GM18907 (cell line): ENCODE measurements around the gene RLBP1.

ENCODE experiments used
- ATAC-seq: cut with Tn5 transposase; IDR thresholded peaks from one replicate; pipeline ENCODE4 v1.9.1; 2021; ENCODE audit warnings: mild to moderate bottlenecking, moderate library complexity; ENCODE audit not compliant: unreplicated experiment

RLBP1 gene

DNA sequence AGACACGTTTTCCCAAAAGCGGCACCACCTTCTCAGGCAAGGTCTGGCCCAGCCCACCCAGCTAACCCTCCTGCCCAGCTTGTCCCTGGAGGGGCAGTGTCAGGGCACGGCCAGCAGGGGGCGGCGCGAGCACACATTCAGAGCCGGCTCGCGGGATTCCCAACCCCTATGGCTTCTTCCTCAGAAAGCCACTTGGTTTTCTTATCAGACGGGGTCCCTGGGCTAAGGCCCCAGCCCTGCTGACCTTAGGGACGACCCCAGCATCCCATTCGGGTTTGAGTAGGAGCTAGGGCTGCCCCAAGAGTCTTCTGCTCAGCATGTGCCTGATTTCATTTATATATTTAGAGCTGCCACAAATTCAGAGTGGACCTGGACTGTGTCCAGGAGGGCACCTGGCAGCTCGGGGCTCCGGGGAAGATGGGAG, 14.5 kb downstream of the RLBP1 start:
- ATAC-seq = peak; percentile 77

DNA sequence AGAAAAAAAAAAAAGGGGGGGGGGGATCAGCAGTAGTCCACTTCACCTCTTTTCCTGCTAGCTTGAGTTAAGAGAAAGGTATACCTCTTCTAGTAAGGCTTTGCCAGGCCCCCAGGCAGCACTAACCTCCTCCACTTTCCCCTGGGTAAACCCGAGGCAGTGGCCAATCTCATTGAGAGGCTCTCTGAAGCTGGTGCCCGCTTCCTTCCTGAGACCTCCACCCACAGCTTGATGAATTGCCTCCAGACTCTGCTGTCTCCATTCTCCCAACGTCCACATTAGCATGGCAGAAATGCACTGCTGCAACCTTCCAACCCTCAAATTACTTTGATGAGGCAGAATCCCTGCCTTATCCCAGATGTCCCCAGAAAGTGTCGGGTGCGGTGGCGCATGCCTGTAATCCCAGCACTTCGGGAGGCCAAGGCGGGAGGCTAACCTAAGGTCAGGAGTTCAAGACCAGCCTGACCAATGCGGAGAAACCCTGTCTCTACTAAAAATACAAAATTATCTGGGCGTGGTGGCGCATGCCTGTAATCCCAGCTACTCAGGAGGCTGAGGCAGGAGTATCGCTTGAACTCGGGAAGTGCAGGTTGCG, 15.3 kb downstream of the RLBP1 start:
- ATAC-seq = no peak

- ATAC-seq = no peak
These were observed 17.6 kb downstream of the RLBP1 start for GRCh38 chr15:89203705-89204273.

DNA sequence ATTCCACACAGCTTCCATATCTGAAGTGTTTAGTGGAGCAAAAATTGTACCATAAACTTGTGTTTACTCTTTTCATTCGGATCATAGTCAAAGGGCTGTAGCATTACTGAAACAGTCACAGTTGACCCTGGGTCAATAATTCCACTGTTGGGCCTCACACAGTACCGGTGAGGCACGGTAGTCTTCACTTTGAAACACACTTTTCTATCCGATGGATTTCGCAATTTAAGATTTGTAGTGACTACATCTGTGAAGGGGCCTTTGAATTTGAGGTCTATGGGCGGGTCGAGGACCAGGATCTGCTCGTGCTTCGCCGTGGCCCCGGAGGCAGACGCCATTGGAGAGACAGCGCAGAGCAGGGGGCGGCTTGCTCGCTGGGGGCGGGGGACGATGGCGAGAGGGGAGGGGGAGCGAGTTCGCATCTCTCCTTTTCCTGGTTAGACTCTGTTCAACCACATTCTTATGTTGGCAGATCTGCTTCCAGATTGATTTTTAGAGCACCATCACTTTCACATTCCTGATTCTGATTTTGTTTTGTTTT, 19.8 kb downstream of the RLBP1 start:
- no peak for ATAC-seq

- ATAC-seq = no peak
These were observed 21.2 kb downstream of the RLBP1 start for GRCh38 chr15:89200182-89200581.

- ATAC-seq = no peak
These were observed 21.6 kb downstream of the RLBP1 start for GRCh38 chr15:89199746-89200145.

DNA sequence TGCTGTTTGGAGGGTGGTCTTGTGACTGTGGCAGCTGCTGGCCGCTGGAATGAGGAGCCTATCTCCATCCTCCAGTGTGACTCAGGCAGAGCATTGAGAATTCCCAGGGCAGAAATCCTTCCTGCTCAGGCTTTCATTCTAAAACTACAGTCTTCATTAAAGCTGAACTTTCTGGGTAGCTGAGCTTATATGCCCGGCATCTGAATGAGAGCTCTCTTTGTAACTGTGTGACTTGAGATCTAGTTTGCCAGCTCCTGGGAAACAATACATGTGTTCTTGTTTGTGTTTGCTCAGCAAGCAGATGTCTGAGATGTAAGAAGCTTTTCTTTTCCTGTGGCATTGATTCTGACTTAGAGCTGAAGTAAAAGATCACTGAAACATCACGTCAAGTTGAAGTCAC, 22.4 kb downstream of the RLBP1 start:
- no peak for ATAC-seq

GRCh38 chr15:89198196-89198595, 23.2 kb downstream of the RLBP1 start:
- no peak for ATAC-seq

GRCh38 chr15:89197503-89197971, 23.8 kb downstream of the RLBP1 start:
- ATAC-seq = no peak

DNA sequence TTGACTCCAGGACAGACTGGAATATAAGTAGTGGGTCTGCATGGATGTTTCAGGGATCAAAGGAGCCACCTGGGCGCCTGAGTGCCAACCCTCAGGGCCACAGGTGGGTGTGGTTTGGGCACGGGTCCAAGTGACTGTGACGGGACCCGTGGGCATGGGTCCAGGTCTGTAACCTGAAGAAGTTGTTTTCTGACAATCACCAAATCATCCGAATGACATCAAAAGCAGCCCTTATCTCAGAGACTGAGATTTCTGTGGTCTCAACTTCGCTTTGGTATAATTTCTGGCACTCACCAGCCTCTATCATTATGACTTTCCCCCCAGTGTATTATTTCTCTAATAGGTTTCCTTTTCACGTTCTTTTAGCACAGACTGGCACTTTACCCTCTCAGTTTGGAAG, 24.4 kb downstream of the RLBP1 start:
- ATAC-seq = no peak

- no peak for ATAC-seq
These were observed 25.1 kb downstream of the RLBP1 start for GRCh38 chr15:89196241-89196640.

GRCh38 chr15:89195836-89196235, 25.5 kb downstream of the RLBP1 start:
- no peak for ATAC-seq

DNA sequence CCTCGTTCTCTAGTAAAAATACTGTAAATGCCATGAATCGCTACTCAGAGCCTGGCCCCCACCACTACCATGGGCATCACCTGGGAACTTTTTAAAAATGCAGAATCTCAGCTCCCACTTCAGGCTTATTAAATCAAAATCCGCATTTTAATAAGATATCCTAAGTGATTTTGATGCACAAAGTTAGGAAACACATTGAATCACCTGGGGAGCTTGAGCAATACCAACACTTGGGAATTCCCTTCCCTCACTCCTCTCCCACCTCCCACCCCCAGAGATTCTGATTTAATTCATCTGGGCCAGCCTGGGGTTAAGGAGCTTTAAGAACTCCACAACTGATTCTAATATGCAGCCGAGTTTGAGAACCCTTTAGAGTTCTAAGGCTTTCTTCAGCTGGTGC, 26.8 kb downstream of the RLBP1 start:
- no peak for ATAC-seq

- ATAC-seq = no peak
These were observed 28.6 kb downstream of the RLBP1 start for GRCh38 chr15:89192766-89193165.

DNA sequence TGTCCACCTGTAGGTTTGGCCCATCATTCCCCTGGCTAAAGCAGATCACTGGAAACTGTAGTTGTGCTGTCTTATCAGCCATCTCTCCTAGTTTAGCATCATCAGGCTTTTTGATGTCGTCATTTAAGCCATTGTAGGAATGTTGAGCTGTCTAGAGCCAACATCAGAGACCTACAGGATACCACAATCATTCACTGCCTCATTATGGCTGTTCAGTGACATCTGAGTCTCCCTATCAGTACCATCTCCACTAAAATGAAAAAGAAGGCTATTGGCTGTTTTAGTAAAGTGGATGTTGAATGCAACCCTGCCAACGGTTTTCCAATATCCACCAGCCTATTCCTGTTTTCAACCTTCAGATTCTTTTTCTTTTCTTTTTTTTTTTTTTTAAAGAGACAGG, 29.2 kb downstream of the RLBP1 start:
- no peak for ATAC-seq

GRCh38 chr15:89187986-89188514, 33.3 kb downstream of the RLBP1 start:
- ATAC-seq = no peak

- ATAC-seq = no peak
These were observed 33.9 kb downstream of the RLBP1 start for GRCh38 chr15:89187301-89187985.

- ATAC-seq = no peak
These were observed 34.6 kb downstream of the RLBP1 start for GRCh38 chr15:89186803-89187202.

DNA sequence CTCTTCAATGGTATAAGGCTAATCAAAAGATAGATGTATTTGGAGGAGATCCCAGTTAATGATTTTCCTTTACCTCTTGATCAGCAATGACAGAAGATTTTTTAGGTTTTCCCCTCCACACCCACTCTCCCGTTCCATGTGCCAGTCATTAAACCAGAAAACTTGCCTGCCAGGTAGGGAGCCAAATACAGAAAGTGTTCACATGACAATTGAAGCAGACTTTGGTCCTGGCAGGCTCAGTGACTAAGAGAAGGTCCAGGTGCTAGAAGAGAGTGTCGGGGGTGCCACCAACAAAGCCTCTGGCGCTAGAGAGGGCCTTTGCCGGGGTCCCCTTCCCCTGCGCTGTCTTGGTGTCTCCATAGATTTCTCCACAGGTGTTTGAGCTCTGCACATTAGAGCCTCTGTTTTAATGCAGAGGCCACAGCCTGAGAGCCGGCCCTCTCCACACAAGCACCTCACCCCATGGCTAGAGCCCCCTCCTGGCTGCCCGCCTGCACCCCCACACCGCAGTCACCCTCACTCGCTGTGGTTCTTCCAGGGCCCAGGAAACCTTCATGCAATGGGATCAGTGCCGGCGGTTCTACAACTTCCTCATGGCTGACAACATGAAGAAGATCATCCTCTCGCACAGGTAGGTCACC, 36.4 kb downstream of the RLBP1 start:
- no peak for ATAC-seq

DNA sequence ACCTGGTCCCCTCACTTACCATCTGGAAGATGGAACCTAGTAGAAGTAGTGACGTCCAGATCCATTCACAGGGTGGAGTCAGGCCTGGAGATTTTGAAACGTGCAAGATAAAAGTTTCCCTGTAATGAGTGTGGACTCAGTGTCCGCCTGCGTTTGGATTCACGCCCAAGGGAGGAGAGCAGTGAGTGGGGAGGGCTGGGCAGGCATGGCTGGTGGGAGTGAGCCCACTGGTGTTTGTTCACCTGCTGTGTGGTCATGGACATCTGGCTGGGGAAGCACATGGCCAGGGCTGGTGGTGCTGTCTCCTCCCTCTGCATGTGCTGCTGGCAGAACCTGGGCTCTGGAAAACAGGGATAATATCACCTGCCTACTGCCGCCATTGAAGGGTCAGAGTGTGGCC, 37.0 kb downstream of the RLBP1 start:
- ATAC-seq = no peak
